GM10248 (cell line): ENCODE data around the gene POM121L2.

Experiments used
- CTCF ChIA-PET: fragments of 300-600 bp; sonication (Branson Sonifier 250); formaldehyde crosslinking; extraction: SDS; loops from one replicate; lab custom pipeline; 2021; ENCODE audit warnings: antibody characterized with exemption; lab: Yijun Ruan, JAX
- POLR2A ChIA-PET: fragments of 350-650 bp; sonication (Branson Sonifier 250); formaldehyde crosslinking; extraction: SDS; loops from one replicate; lab custom pipeline; 2020; ENCODE audit warnings: antibody characterized with exemption; lab: Yijun Ruan, JAX
- DNase-seq: peaks from one replicate; pipeline ENCODE4 v3.0.0; 2012; ENCODE audit errors: extremely low spot score
- TF ChIP-seq, protein P1 (sequence below): IDR thresholded peaks from 2 replicates; pipeline ENCODE4 v1.5.1; 2012; ENCODE audit warnings: mild to moderate bottlenecking, low read depth; ENCODE audit errors: extremely low read depth, missing control alignments, control extremely low read depth

POM121L2 gene

DNA sequence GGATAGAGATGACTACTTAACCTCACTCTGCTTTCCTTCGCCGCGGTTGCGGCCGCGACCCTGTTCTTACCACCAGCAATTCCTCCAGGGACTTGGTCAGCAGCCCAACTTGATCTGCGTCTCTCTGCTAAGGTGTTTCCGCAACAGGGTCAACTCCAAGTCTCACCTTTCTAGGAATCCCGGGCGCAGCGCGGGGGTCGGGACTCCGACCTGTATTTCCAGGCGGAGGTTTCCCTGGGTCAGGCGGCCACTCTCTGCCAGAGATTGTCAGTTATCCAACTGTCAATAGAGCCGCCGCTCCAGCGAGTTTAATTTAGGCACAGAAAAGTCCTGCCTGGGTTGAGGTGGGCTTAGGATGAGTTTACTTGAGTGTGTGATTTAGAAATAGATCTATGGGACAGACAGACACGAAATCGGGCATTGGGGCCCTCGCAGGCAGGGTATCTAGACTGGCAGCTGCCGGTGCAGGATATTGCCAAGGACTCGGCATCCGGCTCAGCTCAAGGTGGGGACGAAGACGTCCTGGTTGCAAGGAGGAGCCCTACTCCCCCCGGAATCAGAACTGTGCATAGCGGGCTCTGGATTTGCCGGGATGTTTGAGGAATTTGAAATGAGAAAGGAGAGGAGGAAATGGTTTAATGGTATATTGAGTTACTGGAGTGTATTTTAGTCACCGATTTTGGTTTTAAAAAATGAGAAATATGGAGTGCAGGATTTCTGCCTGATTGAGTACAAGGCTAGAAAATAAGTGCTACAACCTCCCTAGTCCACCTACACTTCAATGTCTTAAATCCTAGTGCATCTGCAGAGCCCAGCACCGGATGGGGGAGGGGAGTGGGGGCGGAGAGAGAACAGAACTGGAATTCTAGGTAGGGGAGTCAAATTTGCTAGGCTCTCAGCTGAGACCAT, 23.7 kb downstream of the POM121L2 start:
- ChIA-PET POLR2A (no interaction called here), CTCF (interaction anchor here (0.9 kb wide), 1 partner anchor 36 kb away, joined by 3 read pairs; no protein-coding TSS in a partner anchor)
- DNase-seq = no peak
- TF ChIP-seq, protein P1, sequence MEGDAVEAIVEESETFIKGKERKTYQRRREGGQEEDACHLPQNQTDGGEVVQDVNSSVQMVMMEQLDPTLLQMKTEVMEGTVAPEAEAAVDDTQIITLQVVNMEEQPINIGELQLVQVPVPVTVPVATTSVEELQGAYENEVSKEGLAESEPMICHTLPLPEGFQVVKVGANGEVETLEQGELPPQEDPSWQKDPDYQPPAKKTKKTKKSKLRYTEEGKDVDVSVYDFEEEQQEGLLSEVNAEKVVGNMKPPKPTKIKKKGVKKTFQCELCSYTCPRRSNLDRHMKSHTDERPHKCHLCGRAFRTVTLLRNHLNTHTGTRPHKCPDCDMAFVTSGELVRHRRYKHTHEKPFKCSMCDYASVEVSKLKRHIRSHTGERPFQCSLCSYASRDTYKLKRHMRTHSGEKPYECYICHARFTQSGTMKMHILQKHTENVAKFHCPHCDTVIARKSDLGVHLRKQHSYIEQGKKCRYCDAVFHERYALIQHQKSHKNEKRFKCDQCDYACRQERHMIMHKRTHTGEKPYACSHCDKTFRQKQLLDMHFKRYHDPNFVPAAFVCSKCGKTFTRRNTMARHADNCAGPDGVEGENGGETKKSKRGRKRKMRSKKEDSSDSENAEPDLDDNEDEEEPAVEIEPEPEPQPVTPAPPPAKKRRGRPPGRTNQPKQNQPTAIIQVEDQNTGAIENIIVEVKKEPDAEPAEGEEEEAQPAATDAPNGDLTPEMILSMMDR = no peak

DNA sequence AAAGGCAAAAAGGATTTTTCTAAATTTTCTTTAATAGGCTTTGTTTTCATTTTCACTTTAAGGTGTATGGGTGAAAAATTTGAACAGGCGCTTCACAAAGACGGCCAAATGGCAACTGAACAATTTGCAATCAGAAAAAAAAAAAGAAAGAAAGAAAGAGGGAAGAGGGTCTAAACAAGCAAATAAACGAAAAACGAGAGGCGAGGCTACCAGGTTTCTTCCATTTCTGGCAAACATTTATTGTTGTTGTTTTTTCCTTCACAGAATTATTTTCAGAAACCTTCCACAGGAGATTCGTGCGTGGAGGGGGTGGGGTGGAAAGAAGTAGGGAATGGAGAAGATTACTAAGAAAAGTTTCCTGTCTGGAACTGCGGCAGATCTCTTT, 24.3 kb downstream of the POM121L2 start:
- CTCF ChIA-PET = no interaction called here
- POLR2A ChIA-PET = no interaction called here
- TF ChIP-seq, protein P1 = no peak
- DNase-seq = no peak

GRCh38 chr6:27286141-27286540, 25.9 kb downstream of the POM121L2 start:
- POLR2A ChIA-PET = interaction anchor here (0.6 kb wide), 1 partner anchor 604 kb away, joined by 15 read pairs; a partner anchor contains a TSS
- TF ChIP-seq, protein P1 = no peak
- CTCF ChIA-PET = interaction anchor here (1.0 kb wide), 1 partner anchor 77 kb away, joined by 3 read pairs; no protein-coding TSS in a partner anchor
- DNase-seq = no peak

- ChIA-PET POLR2A (no interaction called here), CTCF (no interaction called here)
- TF ChIP-seq, protein P1 = no peak
- no peak for DNase-seq
Observed at GRCh38 chr6:27283279-27283678, 28.8 kb downstream of the POM121L2 start.

DNA sequence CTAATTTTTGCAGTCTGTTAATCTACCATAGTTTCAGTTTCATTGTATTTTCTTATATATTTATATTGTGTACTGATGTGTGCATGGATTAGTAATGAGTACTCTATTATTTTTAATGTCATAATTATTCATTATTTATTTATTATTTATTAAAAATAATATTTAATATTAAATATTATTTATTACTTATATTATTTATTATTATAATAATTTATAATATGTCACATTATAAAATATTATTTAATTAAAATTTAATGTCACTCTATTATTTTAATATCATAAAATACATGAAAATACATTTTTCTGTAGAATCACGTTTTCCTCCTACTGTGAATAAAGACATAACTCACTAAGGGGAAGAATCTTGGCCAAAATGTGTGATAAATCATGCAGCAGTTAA, 30.5 kb downstream of the POM121L2 start:
- POLR2A ChIA-PET = no interaction called here

DNA sequence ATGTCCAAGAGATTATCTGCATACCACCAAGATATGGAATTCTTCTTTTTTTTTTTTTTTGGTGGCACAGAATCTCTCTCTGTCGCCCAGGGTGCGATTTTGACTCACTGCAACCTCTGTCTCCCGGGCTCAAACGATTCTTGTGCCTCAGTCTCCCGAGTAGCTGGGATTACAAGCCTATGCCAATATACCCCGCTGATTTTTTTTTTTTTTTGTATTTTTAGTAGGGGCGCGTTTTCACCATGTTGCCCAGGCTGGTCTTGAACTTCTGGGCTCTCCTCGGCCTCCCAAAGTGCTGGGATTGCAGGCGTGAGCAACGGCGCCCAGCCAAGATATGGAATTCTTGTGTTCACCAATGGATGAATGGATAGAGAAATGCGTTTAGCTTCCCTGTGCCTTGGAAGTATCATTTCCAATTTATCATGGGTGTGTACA, 31.0 kb downstream of the POM121L2 start:
- DNase-seq = no peak
- ChIA-PET POLR2A (no interaction called here), CTCF (interaction anchor here (1.1 kb wide), 1 partner anchor 30 kb away, joined by 4 read pairs; no protein-coding TSS in a partner anchor)
- TF ChIP-seq, protein P1 = no peak

More for the DNA sequence above, 30.5 kb downstream of the POM121L2 start:
- DNase-seq = no peak
- TF ChIP-seq, protein P1 = no peak
- CTCF ChIA-PET = interaction anchor here (1.1 kb wide), 1 partner anchor 30 kb away, joined by 4 read pairs; no protein-coding TSS in a partner anchor
